HepG2 (cell line): ENCODE data around the gene FAM114A1. TPM values are rescaled to one million over a fixed set of nuclear protein-coding genes. Genes with fewer than 3 reads are reported as not detected.

Experiments used
- ATAC-seq: fragments of 200-7000 bp; cut with Tn5 transposase; 3 replicates; pipeline ENCODE4 v1.9.1; 2020; ENCODE audit warnings: mild to moderate bottlenecking, moderate library complexity
- BruUV-seq: library from RNA; stranded (reverse); fragments of 400-500 nt; replicated peaks from 2 replicates; lab custom pipeline; 2021; lab: Mats Ljungman, UMichigan
- CTCF ChIA-PET: fragments of 300-600 bp; formaldehyde crosslinking; extraction: SDS; loops from one replicate; lab custom pipeline; 2021; ENCODE audit warnings: low total read pairs, inconsistent platforms, low intra/inter-chr PET ratio; lab: Yijun Ruan, JAX
- POLR2A ChIA-PET: fragments of 350-600 bp; sonication (Branson Sonifier 250); formaldehyde crosslinking; loops from one replicate; lab custom pipeline; 2020; ENCODE audit warnings: antibody characterized with exemption, inconsistent platforms; lab: Yijun Ruan, JAX
- DNase-seq: peaks from one replicate; pipeline ENCODE4 v3.0.0-alpha.2; 2015; ENCODE audit warnings: low spot score
- FAIRE-seq: peaks from 3 replicates; lab custom pipeline; 2011; peaks lifted over from hg19 to GRCh38; lab: Jason Lieb, UNC
- H2AFZ ChIP-seq: one replicate; pipeline ENCODE4 v1.6.1; 2011; ENCODE audit warnings: low read length, inconsistent platforms
- H3K27ac ChIP-seq: fragments of 300-600 bp; 3 replicates; pipeline ENCODE4 v1.8.0; 2011; ENCODE audit warnings: mixed run types, mild to moderate bottlenecking, mixed read lengths, low read length, inconsistent platforms; ENCODE audit not compliant: insufficient read depth; ENCODE audit errors: extremely low read length
- H3K27me3 ChIP-seq, 2 experiments: fragments of 200-600 bp in 1 of 2; 2 replicates in 1 of 2; 3 replicates in 1 of 2; pipeline versions ENCODE4 v1.6.0 to v1.8.0; 2011; ENCODE audit warnings: low read length in 2 of 2, mild to moderate bottlenecking in 2 of 2, moderate library complexity in 2 of 2, inconsistent platforms in 1 of 2; ENCODE audit not compliant: insufficient read depth in 2 of 2, control insufficient read depth in 1 of 2
- H3K36me3 ChIP-seq, 2 experiments: fragments of 200-600 bp in 1 of 2; replicated peaks in 1 of 2; 2 replicates in 1 of 2; 3 replicates in 1 of 2; pipeline versions ENCODE4 v1.5.1 to v1.8.0; 2011; ENCODE audit warnings: low read length in 2 of 2, inconsistent platforms in 1 of 2; ENCODE audit not compliant: insufficient read depth in 2 of 2, control insufficient read depth in 1 of 2
- H3K4me1 ChIP-seq: 2 replicates; pipeline ENCODE4 v1.5.1; 2012; ENCODE audit warnings: low read length, inconsistent platforms; ENCODE audit not compliant: insufficient read depth
- H3K4me2 ChIP-seq: 2 replicates; pipeline ENCODE4 v1.6.0; 2011; ENCODE audit warnings: low read depth, low read length, inconsistent platforms
- H3K4me3 ChIP-seq, 3 experiments: fragments of 200-600 bp in 1 of 3; sonication (generic), shearing (Covaris generic) in 1 of 3; replicated peaks in 1 of 3; 2 replicates each; pipeline ENCODE4 v1.5.1; 2011 to 2016; ENCODE audit warnings: low read length in 3 of 3, inconsistent platforms in 2 of 3, low read depth in 2 of 3, mild to moderate bottlenecking in 2 of 3, control low read depth in 1 of 3, mixed read lengths in 1 of 3; ENCODE audit not compliant: insufficient read depth in 1 of 3
- H3K79me2 ChIP-seq: one replicate; pipeline ENCODE4 v1.6.1; 2011; ENCODE audit warnings: low read length, inconsistent platforms; ENCODE audit not compliant: insufficient read depth
- H3K9ac ChIP-seq: 2 replicates; pipeline ENCODE4 v1.6.0; 2011; ENCODE audit warnings: mild to moderate bottlenecking, low read depth, low read length, inconsistent platforms; ENCODE audit not compliant: insufficient read depth
- H3K9me3 ChIP-seq: 2 replicates; pipeline ENCODE4 v1.5.1; 2012; ENCODE audit warnings: mild to moderate bottlenecking, low read length
- H4K20me1 ChIP-seq: 2 replicates; pipeline ENCODE4 v1.6.0; 2011; ENCODE audit warnings: inconsistent platforms, mild to moderate bottlenecking, low read length, moderate library complexity; ENCODE audit not compliant: insufficient read depth
- FOXP4 ChIP-seq: sonication (generic); formaldehyde crosslinking; IDR thresholded peaks from 2 replicates; pipeline ENCODE4 v1.4.0; 2020; ENCODE audit warnings: missing genetic modification reagents
- MED1 ChIP-seq: sonication (generic); formaldehyde crosslinking; IDR thresholded peaks from 2 replicates; pipeline ENCODE4 v1.4.0; 2020; ENCODE audit warnings: missing genetic modification reagents
- PTBP1 ChIP-seq: fragments of 200-400 bp; formaldehyde crosslinking; IDR thresholded peaks from 2 replicates; pipeline ENCODE4 v1.6.1; 2018; ENCODE audit warnings: low read length, low read depth; ENCODE audit not compliant: poor library complexity, severe bottlenecking
- RBAK ChIP-seq: sonication (generic); formaldehyde crosslinking; IDR thresholded peaks from 2 replicates; pipeline ENCODE4 v1.5.1; 2020; ENCODE audit warnings: mild to moderate bottlenecking, missing genetic modification reagents
- RBM22 ChIP-seq: fragments of 200-400 bp; formaldehyde crosslinking; optimal IDR thresholded peaks from 2 replicates; pipeline ENCODE3; 2017; ENCODE audit warnings: mild to moderate bottlenecking, low read length, moderate library complexity
- RERE ChIP-seq: IDR thresholded peaks from 2 replicates; pipeline ENCODE4 v1.6.1; 2016; ENCODE audit warnings: low read depth, missing genetic modification reagents, missing compliant biosample characterization
- SNAI1 ChIP-seq: sonication (generic); formaldehyde crosslinking; IDR thresholded peaks from 2 replicates; pipeline ENCODE4 v1.5.0; 2020; ENCODE audit warnings: mild to moderate bottlenecking, missing genetic modification reagents, borderline replicate concordance
- SP2 ChIP-seq: sonication (generic); formaldehyde crosslinking; IDR thresholded peaks from 2 replicates; pipeline ENCODE4 v1.5.1; 2020; ENCODE audit warnings: mild to moderate bottlenecking, missing genetic modification reagents
- YY1 ChIP-seq: IDR thresholded peaks from 2 replicates; pipeline ENCODE4 v1.6.1; 2011; ENCODE audit warnings: low read length, low read depth, moderate library complexity, mild to moderate bottlenecking; ENCODE audit not compliant: insufficient read depth, insufficient replicate concordance
- ZBTB4 ChIP-seq: sonication (generic); formaldehyde crosslinking; IDR thresholded peaks from 2 replicates; pipeline ENCODE4 v1.4.0; 2020; ENCODE audit warnings: missing genetic modification reagents, mild to moderate bottlenecking, borderline replicate concordance
- ZFP82 ChIP-seq: sonication (generic); formaldehyde crosslinking; IDR thresholded peaks from 2 replicates; pipeline ENCODE4 v1.5.1; 2020; ENCODE audit warnings: mild to moderate bottlenecking, missing genetic modification reagents, borderline replicate concordance
- ZNF33B ChIP-seq: sonication (generic); formaldehyde crosslinking; IDR thresholded peaks from 2 replicates; pipeline ENCODE4 v1.5.1; 2020; ENCODE audit warnings: mild to moderate bottlenecking, missing genetic modification reagents
- ZNF781 ChIP-seq: sonication (generic); formaldehyde crosslinking; IDR thresholded peaks from 2 replicates; pipeline ENCODE4 v1.5.1; 2020; ENCODE audit warnings: borderline replicate concordance, mild to moderate bottlenecking, missing genetic modification reagents; ENCODE audit errors: not compliant biosample characterization
- ZNF782 ChIP-seq: sonication (generic); formaldehyde crosslinking; IDR thresholded peaks from 2 replicates; pipeline ENCODE4 v1.4.0; 2020; ENCODE audit warnings: missing genetic modification reagents, mild to moderate bottlenecking, borderline replicate concordance
- ZSCAN9 ChIP-seq: IDR thresholded peaks from 2 replicates; pipeline ENCODE4 v1.6.1; 2016; ENCODE audit warnings: borderline replicate concordance
- WGBS: methylation state at CpG from one replicate; pipeline ENCODE4 v1.1.6; 2017; ENCODE audit warnings: low lambda C conversion rate; 5-methylcytosine and 5-hydroxymethylcytosine counted together
- in situ Hi-C: cut with HindIII; loops from 2 replicates; pipeline ENCODE4 v1.10.0; 2017; ENCODE audit warnings: low pct_unique_long_range_greater_than_20kb; ENCODE audit not compliant: extremely low pct_ligation_motif_present
- intact Hi-C: fragments of 100-400 bp; cut with micrococcal nuclease; formaldehyde crosslinking; loops from one replicate; pipeline ENCODE4 v1.10.0; 2022; ENCODE audit not compliant: unreplicated experiment
- polyA plus RNA-seq, 8 experiments: library from polyadenylated mRNA; depleted of rRNA in 3 of 8; stranded (reverse) in 7 of 8; unstranded in 1 of 8; fragments of >200 nt; fragmentation: Illumina TruSeq in 4 of 8; extraction: Trizol in 4 of 8; gene quantifications; 2 replicates each; pipeline versions ENCODE4 v1.2.1 to v1.2.3, GENCODE V29; 2011 to 2016; ENCODE audit warnings: low read depth in 4 of 8, missing spikeins in 1 of 8, mixed read lengths in 1 of 8; ENCODE audit not compliant: insufficient read depth in 1 of 8
- total RNA-seq, 5 experiments: library from RNA; depleted of rRNA; stranded (reverse); fragments of >200 nt; fragmentation: Illumina TruSeq; extraction: Trizol; gene quantifications; 2 replicates each; pipeline ENCODE4 v1.2.3, GENCODE V29; 2016; ENCODE audit warnings: low read depth in 1 of 5

The FAM114A1 gene
- total and polyA plus RNA-seq, 2 of the 13 experiments (the other 11 are each of a cell fraction or from before 2014, with no cell fraction given): 61.0 to 76.9 TPM

GRCh38 chr4:38823766-38824165 lies 43.8 kb upstream of the FAM114A1 start:
- in situ Hi-C loops: no loop called here
- 61% methylated on average over 21 of the region's 27 CpGs for WGBS
- no TSS peak for BruUV-seq
- Histone ChIP-seq H3K36me3 (no peaks in the 10 kb centered on the region), H2AFZ (no peak overlapping the region), H3K27ac (no peak overlapping the region), H4K20me1 (no peaks in the 10 kb centered on the region), H3K4me3 (no peak overlapping the region), H3K79me2 (no peaks in the 10 kb centered on the region), H3K4me2 (no peak overlapping the region), H3K9me3 (no peaks in the 10 kb centered on the region), H3K4me1 (no peaks in the 10 kb centered on the region), H3K9ac (no peak overlapping the region), H3K27me3 (no peaks in the 10 kb centered on the region)
- intact Hi-C loops: no loop called here
- no peak for DNase-seq
- no peak for FAIRE-seq
- ChIA-PET POLR2A (no interaction called here), CTCF (no interaction called here)
- ATAC-seq: no peak
- no peak for TF ChIP-seq ZNF781 (CRISPR knock-in tag)
- TF ChIP-seq PTBP1: no peak
- no peak for TF ChIP-seq SP2 (CRISPR knock-in tag)
- TF ChIP-seq MED1 (CRISPR knock-in tag): no peak
- TF ChIP-seq ZNF33B: no peak
- no peak for TF ChIP-seq YY1
- TF ChIP-seq RERE (CRISPR knock-in tag): no peak
- no peak for TF ChIP-seq ZNF782
- TF ChIP-seq SNAI1 (CRISPR knock-in tag): no peak
- no peak for TF ChIP-seq ZFP82 (CRISPR knock-in tag)
- no peak for TF ChIP-seq RBM22
- TF ChIP-seq ZSCAN9 (CRISPR knock-in tag): no peak
- no peak for TF ChIP-seq FOXP4 (CRISPR knock-in tag)
- TF ChIP-seq RBAK (CRISPR knock-in tag): no peak
- TF ChIP-seq ZBTB4 (CRISPR knock-in tag): no peak
